HG03521 (cell line): Measurements from ENCODE around the gene TMUB1.

Experiments
- ATAC-seq: cut with Tn5 transposase; IDR thresholded peaks from one replicate; pipeline ENCODE4 v1.9.1; 2021; ENCODE audit warnings: mild to moderate bottlenecking, moderate library complexity; ENCODE audit not compliant: unreplicated experiment

TMUB1 gene

GRCh38 chr7:151104411-151105235, 21.3 kb upstream of the TMUB1 start:
- ATAC-seq = no peak

- ATAC-seq = no peak
Measured at GRCh38 chr7:151103973-151104372, 20.7 kb upstream of the TMUB1 start.

GRCh38 chr7:151102991-151103390, 19.7 kb upstream of the TMUB1 start:
- no peak for ATAC-seq

GRCh38 chr7:151101621-151102396, 18.5 kb upstream of the TMUB1 start:
- ATAC-seq = no peak

- no peak for ATAC-seq
Measured at GRCh38 chr7:151100921-151101320, 17.6 kb upstream of the TMUB1 start.

GRCh38 chr7:151099486-151100211, 16.4 kb upstream of the TMUB1 start:
- ATAC-seq = no peak

- no peak for ATAC-seq
Measured at GRCh38 chr7:151095828-151096475, 12.7 kb upstream of the TMUB1 start.

- no peak for ATAC-seq
Measured at GRCh38 chr7:151095123-151095797, 12.0 kb upstream of the TMUB1 start.

- ATAC-seq = no peak
Measured at GRCh38 chr7:151094675-151095074, 11.4 kb upstream of the TMUB1 start.

GRCh38 chr7:151093748-151094147, 10.5 kb upstream of the TMUB1 start:
- ATAC-seq = no peak

- no peak for ATAC-seq
Measured at GRCh38 chr7:151091988-151092387, 8.7 kb upstream of the TMUB1 start.

- no peak for ATAC-seq
Measured at GRCh38 chr7:151091431-151091830, 8.1 kb upstream of the TMUB1 start.

GRCh38 chr7:151091003-151091402, 7.7 kb upstream of the TMUB1 start:
- no peak for ATAC-seq

GRCh38 chr7:151089893-151090730, 6.8 kb upstream of the TMUB1 start:
- no peak for ATAC-seq

GRCh38 chr7:151088856-151089699, 5.8 kb upstream of the TMUB1 start:
- no peak for ATAC-seq

GRCh38 chr7:151088019-151088855, 4.9 kb upstream of the TMUB1 start:
- no peak for ATAC-seq

- ATAC-seq = no peak
Measured at GRCh38 chr7:151087245-151088018, 4.1 kb upstream of the TMUB1 start.
